GM12878 (cell line): ENCODE data around the gene MIF. TPM values are rescaled to one million over a fixed set of nuclear protein-coding genes. Genes with fewer than 3 reads are reported as not detected.

Source experiments
- ATAC-seq: fragments of 200-7000 bp; cut with Tn5 transposase; 3 replicates; pipeline ENCODE4 v1.9.1; 2020; ENCODE audit warnings: mild to moderate bottlenecking, moderate library complexity
- BruUV-seq: library from RNA; stranded (reverse); fragments of 400-500 nt; replicated peaks from 2 replicates; lab custom pipeline; 2021; lab: Mats Ljungman, UMichigan
- CTCF ChIA-PET: fragments of 300-600 bp; sonication (Branson Sonifier 250); formaldehyde crosslinking; extraction: SDS; loops from one replicate; lab custom pipeline; 2021; ENCODE audit warnings: inconsistent platforms; lab: Yijun Ruan, JAX
- POLR2A ChIA-PET: fragments of 350-600 bp; formaldehyde crosslinking; extraction: SDS; loops from one replicate; lab custom pipeline; 2021; ENCODE audit warnings: inconsistent platforms; lab: Charles Lee
- RAD21 ChIA-PET: fragments of 300-600 bp; sonication (Branson Sonifier 250); formaldehyde crosslinking; loops from one replicate; lab custom pipeline; 2023; ENCODE audit warnings: antibody characterized with exemption; ENCODE audit not compliant: unreplicated experiment; lab: Charles Lee
- SMC1A ChIA-PET: fragments of 300-600 bp; sonication (Branson Sonifier 250); formaldehyde crosslinking; loops from one replicate; lab custom pipeline; 2023; ENCODE audit not compliant: unreplicated experiment, uncharacterized antibody; lab: Charles Lee
- DNase-seq: peaks from one replicate; pipeline ENCODE4 v3.0.0-alpha.2; 2011; ENCODE audit warnings: low read depth, low spot score
- FAIRE-seq: peaks from 3 replicates; lab custom pipeline; 2011; peaks lifted over from hg19 to GRCh38; lab: Jason Lieb, UNC
- H2AFZ ChIP-seq: 2 replicates; pipeline ENCODE4 v1.6.0; 2011; ENCODE audit warnings: low read depth, low read length, control low read depth; ENCODE audit not compliant: control insufficient read depth
- H3K27ac ChIP-seq: 2 replicates; pipeline ENCODE4 v1.5.1; 2011; ENCODE audit warnings: control low read depth; ENCODE audit not compliant: control insufficient read depth, insufficient read depth
- H3K27me3 ChIP-seq, 2 experiments: replicated peaks in 1 of 2; 2 replicates each; pipeline versions ENCODE4 v1.6.0 to v1.6.1; 2011; ENCODE audit warnings: low read length in 1 of 2; ENCODE audit not compliant: control insufficient read depth in 2 of 2, insufficient read depth in 2 of 2
- H3K36me3 ChIP-seq, 2 experiments: 2 replicates each; pipeline ENCODE4 v1.5.1; 2011; ENCODE audit warnings: low read length in 1 of 2; ENCODE audit not compliant: control insufficient read depth in 2 of 2, insufficient read depth in 2 of 2
- H3K4me1 ChIP-seq: 2 replicates; pipeline ENCODE4 v1.6.1; 2011; ENCODE audit warnings: mild to moderate bottlenecking, low read length, moderate library complexity, mixed read lengths; ENCODE audit not compliant: control insufficient read depth, insufficient read depth
- H3K4me2 ChIP-seq: 2 replicates; pipeline ENCODE4 v1.6.0; 2011; ENCODE audit warnings: control low read depth; ENCODE audit not compliant: control insufficient read depth, insufficient read depth
- H3K4me3 ChIP-seq: fragments of 200-600 bp; sonication (generic); 2 replicates; pipeline ENCODE4 v1.5.1; 2016
- H3K79me2 ChIP-seq: 2 replicates; pipeline ENCODE4 v1.6.0; 2011; ENCODE audit warnings: low read length; ENCODE audit not compliant: control insufficient read depth, insufficient read depth
- H3K9ac ChIP-seq: 2 replicates; pipeline ENCODE4 v1.8.0; 2011; ENCODE audit warnings: low read length, control low read depth, mixed read lengths; ENCODE audit not compliant: control insufficient read depth, insufficient read depth
- H3K9me3 ChIP-seq: replicated peaks from 3 replicates; pipeline ENCODE4 v1.5.1; 2011; ENCODE audit warnings: mild to moderate bottlenecking, low read length; ENCODE audit not compliant: control insufficient read depth, insufficient read depth
- H4K20me1 ChIP-seq: 2 replicates; pipeline ENCODE4 v1.6.0; 2011; ENCODE audit not compliant: control insufficient read depth, insufficient read depth
- BMI1 ChIP-seq: fragments of 450-650 bp; IDR thresholded peaks from 2 replicates; pipeline ENCODE4 v1.6.1; 2016; ENCODE audit warnings: mild to moderate bottlenecking, moderate library complexity, borderline replicate concordance
- CTCF ChIP-seq, 3 experiments: IDR thresholded peaks in 2 of 3; conservative IDR thresholded peaks in 1 of 3; 2 replicates each; pipeline ENCODE4 v1.5.1; 2011; ENCODE audit warnings: low read depth in 3 of 3, low read length in 3 of 3, mild to moderate bottlenecking in 3 of 3, control low read depth in 2 of 3, moderate library complexity in 2 of 3, inconsistent platforms in 1 of 3, mixed read lengths in 1 of 3; ENCODE audit not compliant: control insufficient read depth in 2 of 3, insufficient read depth in 1 of 3; ENCODE audit errors: extremely low read depth in 1 of 3
- RAD21 ChIP-seq: IDR thresholded peaks from 2 replicates; pipeline ENCODE4 v1.6.1; 2011; ENCODE audit warnings: mild to moderate bottlenecking, low read depth, low read length, moderate library complexity; ENCODE audit not compliant: insufficient read depth
- SMAD5 ChIP-seq: IDR thresholded peaks from 2 replicates; pipeline ENCODE4 v1.6.1; 2016; ENCODE audit warnings: antibody characterized with exemption, low read depth
- STAT1 ChIP-seq: fragments of 450-650 bp; conservative IDR thresholded peaks from 2 replicates; pipeline ENCODE4 v1.6.1; 2014; ENCODE audit warnings: antibody characterized with exemption, mild to moderate bottlenecking
- WGBS: methylation state at CpG from one replicate; pipeline ENCODE4 v1.1.6; 2016; ENCODE audit warnings: low lambda C conversion rate; ENCODE audit not compliant: insufficient replicate concordance, insufficient coverage; ENCODE audit errors: missing lambda C conversion rate; 5-methylcytosine and 5-hydroxymethylcytosine counted together
- in situ Hi-C: fragments of 300-500 bp; cut with MboI; formaldehyde crosslinking; loops from 9 replicates; pipeline ENCODE4 v1.14.3; 2018; ENCODE audit warnings: mixed read lengths
- intact Hi-C: fragments of 100-400 bp; cut with micrococcal nuclease; formaldehyde crosslinking; loops from one replicate; pipeline ENCODE4 v1.14.2; 2022; ENCODE audit not compliant: unreplicated experiment
- polyA plus RNA-seq, 11 experiments: library from polyadenylated mRNA; depleted of rRNA in 4 of 11; unstranded in 6 of 11; stranded (reverse) in 5 of 11; fragments of >200 nt; fragmentation: Nextera tagmentation in 4 of 11; fragmentation: Illumina TruSeq in 1 of 11; extraction: Ambion mirVana in 4 of 11; extraction: Trizol in 1 of 11; gene quantifications; 1 replicate in 1 of 11; 2 replicates in 10 of 11; pipeline versions ENCODE4 v1.2.1 to v1.2.3, GENCODE V29; 2011 to 2016; ENCODE audit warnings: inconsistent platforms in 2 of 11, missing spikeins in 2 of 11, low read depth in 1 of 11
- total RNA-seq, 4 experiments: library from RNA; depleted of rRNA in 3 of 4; stranded (reverse); fragments of >200 nt in 3 of 4; fragmentation: Illumina TruSeq in 1 of 4; extraction: Trizol in 1 of 4; gene quantifications; 2 replicates each; pipeline versions ENCODE4 v1.2.1 to v1.2.3, GENCODE V29; 2013 to 2021

The MIF gene
- total and polyA plus RNA-seq, 10 of the 15 experiments (the other 5 are each of a cell fraction or from before 2014, with no cell fraction given): 37.7 to 2,972 (median 766) TPM

GRCh38 chr22:23884140-23884539 lies 10.0 kb upstream of the MIF start (continued):
- TF ChIP-seq CTCF (IDR thresholded peaks at IDR 0.05 in 2 of 3, conservative IDR thresholded peaks at IDR 0.05 in 1 of 3; ENCODE audit: control insufficient read depth in 2 of 3, extremely low read depth in 1 of 3, insufficient read depth in 1 of 3, low read depth in 3 of 3, low read length in 3 of 3) (no peak), BMI1 (no peak)

GRCh38 chr22:23888615-23889401 lies 5.4 kb upstream of the MIF start:
- Histone ChIP-seq H3K36me3 (no peaks in the 10 kb centered on the region), H2AFZ (no peak overlapping the region), H3K4me3 (no peak overlapping the region), H3K4me1 (peaks cover 7% of the 10 kb centered on the region), H3K9me3 (no peaks in the 10 kb centered on the region), H4K20me1 (no peaks in the 10 kb centered on the region), H3K4me2 (no peak overlapping the region), H3K27me3 (no peaks in the 10 kb centered on the region), H3K27ac (no peak overlapping the region), H3K9ac (no peak overlapping the region), H3K79me2 (peaks cover 4% of the 10 kb centered on the region; the same call in 1 of the 2 replicates)
- ChIA-PET POLR2A (interaction anchor here (0.6 to 1.9 kb wide), 2 partner anchors 25 to 31 kb away, joined by 3 to 5 read pairs; partner anchors contain the start of gene SLC2A11), SMC1A (interaction anchor here (0.8 kb wide), 1 partner anchor 23 kb away, joined by 3 read pairs; no protein-coding TSS in a partner anchor), CTCF (interaction anchor here (2.4 kb wide), 1 partner anchor 25 kb away, joined by 6 read pairs; no protein-coding TSS in a partner anchor), RAD21 (interaction anchor here (1.3 kb wide), 1 partner anchor 31 kb away, joined by 3 read pairs; the partner anchor contains the start of gene SLC2A11)
- DNase-seq (no peak), FAIRE-seq (no peak), ATAC-seq (no peak)
- intact Hi-C loops (no loop called here), in situ Hi-C loops (no loop called here)
- TF ChIP-seq RAD21: peak; percentile 18; the same call in 1 of the 2 replicates
- TF ChIP-seq SMAD5: no peak
- TF ChIP-seq STAT1: no peak
- TF ChIP-seq CTCF (IDR thresholded peaks at IDR 0.05 in 2 of 3, conservative IDR thresholded peaks at IDR 0.05 in 1 of 3; ENCODE audit: control insufficient read depth in 2 of 3, extremely low read depth in 1 of 3, insufficient read depth in 1 of 3, low read depth in 3 of 3, low read length in 3 of 3): peak in 1 of 3 experiments; percentile 3; a peak in 1 of 6 replicates
- BruUV-seq: no TSS peak
- 79% methylated on average over 11 of the region's 11 CpGs for WGBS
